Endothelial cell of umbilical vein (primary cell): Measurements from ENCODE around the gene INSRR.

Experiments
- CTCF ChIP-seq, 2 donors: IDR thresholded peaks; 1 replicate in 1 of 2; 2 replicates in 1 of 2; pipeline ENCODE4 v1.5.1; 2011; ENCODE audit warnings: low read length in 2 of 2, mild to moderate bottlenecking in 2 of 2, moderate library complexity in 2 of 2, control low read depth in 1 of 2, inconsistent platforms in 1 of 2, low read depth in 1 of 2; ENCODE audit not compliant: insufficient read depth in 1 of 2; ENCODE audit errors: extremely low read depth in 1 of 2
- EZH2 ChIP-seq: IDR thresholded peaks from 2 replicates; pipeline ENCODE4 v1.6.1; 2012; ENCODE audit warnings: borderline replicate concordance, low read depth, mild to moderate bottlenecking, moderate library complexity, low read length, inconsistent platforms; ENCODE audit not compliant: severe bottlenecking
- GATA2 ChIP-seq: IDR thresholded peaks from 2 replicates; pipeline ENCODE4 v1.7.0; 2011; ENCODE audit warnings: low read depth, mild to moderate bottlenecking, moderate library complexity, mixed read lengths, low read length; ENCODE audit not compliant: insufficient read length, insufficient read depth
- JUN ChIP-seq: IDR thresholded peaks from 2 replicates; pipeline ENCODE4 v1.6.1; 2011; ENCODE audit warnings: borderline replicate concordance, low read depth; ENCODE audit not compliant: insufficient read length, insufficient read depth
- MAX ChIP-seq: IDR thresholded peaks from 2 replicates; pipeline ENCODE4 v1.6.1; 2011; ENCODE audit not compliant: insufficient read depth, insufficient read length
- MYC ChIP-seq: IDR thresholded peaks from one replicate; pipeline ENCODE4 v1.6.1; 2011; ENCODE audit warnings: mild to moderate bottlenecking, low read depth, low read length
- POLR2A ChIP-seq: IDR thresholded peaks from 2 replicates; pipeline ENCODE4 v1.6.1; 2012; ENCODE audit warnings: low read depth, mild to moderate bottlenecking, control low read depth, low read length
- POLR2AphosphoS5 ChIP-seq: IDR thresholded peaks from 2 replicates; pipeline ENCODE4 v1.6.1; 2012; ENCODE audit warnings: low read depth, mild to moderate bottlenecking, control low read depth, low read length, moderate library complexity; ENCODE audit not compliant: insufficient read depth

- TF ChIP-seq EZH2 (peak; percentile 20), MAX (no peak), POLR2AphosphoS5 (no peak), CTCF (IDR thresholded peaks at IDR 0.05; ENCODE audit: extremely low read depth in 1 of 2, insufficient read depth in 1 of 2, low read depth in 1 of 2, low read length in 2 of 2) (no peak), JUN (no peak), GATA2 (no peak), POLR2A (no peak), MYC (no peak)
Measured at GRCh38 chr1:156881101-156881500, 22.2 kb upstream of the INSRR start.
